AG09309 (cell line): ENCODE data around the gene TBC1D22A.

Source experiments
- DNase-seq: peaks from one replicate; pipeline ENCODE4 v3.0.0-alpha.2; 2010; ENCODE audit warnings: low read depth
- H3K4me3 ChIP-seq: 2 replicates; pipeline ENCODE4 v1.5.1; 2011; ENCODE audit warnings: mild to moderate bottlenecking, low read depth, low read length, moderate library complexity; ENCODE audit not compliant: control insufficient read depth
- TF ChIP-seq, protein P1 (sequence below): IDR thresholded peaks from 2 replicates; pipeline ENCODE4 v1.5.1; 2011; ENCODE audit warnings: mild to moderate bottlenecking, low read depth, low read length, inconsistent platforms; ENCODE audit not compliant: insufficient read depth, control insufficient read depth; ENCODE audit errors: missing control alignments

Gene TBC1D22A

GRCh38 chr22:46956498-46957215 lies 194.2 kb downstream of the TBC1D22A start:
- DNase-seq, result no peak
- TF ChIP-seq, protein P1, sequence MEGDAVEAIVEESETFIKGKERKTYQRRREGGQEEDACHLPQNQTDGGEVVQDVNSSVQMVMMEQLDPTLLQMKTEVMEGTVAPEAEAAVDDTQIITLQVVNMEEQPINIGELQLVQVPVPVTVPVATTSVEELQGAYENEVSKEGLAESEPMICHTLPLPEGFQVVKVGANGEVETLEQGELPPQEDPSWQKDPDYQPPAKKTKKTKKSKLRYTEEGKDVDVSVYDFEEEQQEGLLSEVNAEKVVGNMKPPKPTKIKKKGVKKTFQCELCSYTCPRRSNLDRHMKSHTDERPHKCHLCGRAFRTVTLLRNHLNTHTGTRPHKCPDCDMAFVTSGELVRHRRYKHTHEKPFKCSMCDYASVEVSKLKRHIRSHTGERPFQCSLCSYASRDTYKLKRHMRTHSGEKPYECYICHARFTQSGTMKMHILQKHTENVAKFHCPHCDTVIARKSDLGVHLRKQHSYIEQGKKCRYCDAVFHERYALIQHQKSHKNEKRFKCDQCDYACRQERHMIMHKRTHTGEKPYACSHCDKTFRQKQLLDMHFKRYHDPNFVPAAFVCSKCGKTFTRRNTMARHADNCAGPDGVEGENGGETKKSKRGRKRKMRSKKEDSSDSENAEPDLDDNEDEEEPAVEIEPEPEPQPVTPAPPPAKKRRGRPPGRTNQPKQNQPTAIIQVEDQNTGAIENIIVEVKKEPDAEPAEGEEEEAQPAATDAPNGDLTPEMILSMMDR, result no peak
- no peak overlapping the region for H3K4me3 ChIP-seq

GRCh38 chr22:46957521-46957920 lies 195.1 kb downstream of the TBC1D22A start:
- no peak for DNase-seq
- H3K4me3 ChIP-seq, result no peak overlapping the region
- TF ChIP-seq, protein P1, result no peak

- DNase-seq, result no peak
- TF ChIP-seq, protein P1, result no peak
- H3K4me3 ChIP-seq, result no peak overlapping the region
Observed at GRCh38 chr22:46958191-46958590, 195.7 kb downstream of the TBC1D22A start.

DNA sequence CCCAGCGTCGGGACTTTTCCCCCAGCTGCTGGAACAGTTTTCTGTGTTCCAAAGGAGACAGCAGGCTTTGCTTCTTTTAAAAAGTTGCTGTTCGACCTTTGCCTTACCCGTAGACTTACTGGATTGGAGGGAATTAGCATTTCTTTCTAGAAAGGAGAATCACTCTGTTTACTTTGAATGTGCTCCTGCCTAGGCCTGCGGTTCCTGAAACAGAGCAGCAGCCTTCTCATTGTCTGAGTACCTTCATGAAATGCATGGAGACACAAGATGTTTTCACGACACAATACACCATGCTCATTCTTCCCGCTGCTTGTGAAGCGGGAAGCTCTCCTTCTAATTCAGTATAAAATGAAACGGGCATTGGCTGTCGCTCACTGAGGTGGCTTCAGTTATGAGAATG lies 196.2 kb downstream of the TBC1D22A start:
- H3K4me3 ChIP-seq, result no peak overlapping the region
- TF ChIP-seq, protein P1, result no peak
- DNase-seq, result no peak

DNA sequence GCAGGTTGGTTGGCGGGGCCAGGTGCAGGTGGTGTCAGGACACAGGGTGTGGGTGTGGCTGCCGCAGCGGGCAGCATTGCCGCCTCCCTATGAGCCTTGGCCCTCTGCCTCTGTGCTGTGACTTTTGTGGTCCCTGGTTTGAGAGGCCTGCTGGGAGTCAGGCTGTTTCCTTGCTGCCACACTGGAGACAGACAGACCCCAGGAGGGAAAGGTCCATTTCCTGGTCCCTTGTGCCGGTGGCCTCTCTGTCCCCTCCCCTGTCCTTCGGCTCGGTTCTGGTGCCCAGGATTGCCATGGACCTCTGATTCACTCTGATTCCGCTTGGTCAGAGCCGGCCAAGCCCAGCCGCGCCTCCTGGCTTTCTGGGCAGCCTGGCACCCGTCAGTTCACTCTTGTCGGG lies 196.9 kb downstream of the TBC1D22A start:
- TF ChIP-seq, protein P1, result no peak
- H3K4me3 ChIP-seq, result no peak overlapping the region
- no peak for DNase-seq

DNA sequence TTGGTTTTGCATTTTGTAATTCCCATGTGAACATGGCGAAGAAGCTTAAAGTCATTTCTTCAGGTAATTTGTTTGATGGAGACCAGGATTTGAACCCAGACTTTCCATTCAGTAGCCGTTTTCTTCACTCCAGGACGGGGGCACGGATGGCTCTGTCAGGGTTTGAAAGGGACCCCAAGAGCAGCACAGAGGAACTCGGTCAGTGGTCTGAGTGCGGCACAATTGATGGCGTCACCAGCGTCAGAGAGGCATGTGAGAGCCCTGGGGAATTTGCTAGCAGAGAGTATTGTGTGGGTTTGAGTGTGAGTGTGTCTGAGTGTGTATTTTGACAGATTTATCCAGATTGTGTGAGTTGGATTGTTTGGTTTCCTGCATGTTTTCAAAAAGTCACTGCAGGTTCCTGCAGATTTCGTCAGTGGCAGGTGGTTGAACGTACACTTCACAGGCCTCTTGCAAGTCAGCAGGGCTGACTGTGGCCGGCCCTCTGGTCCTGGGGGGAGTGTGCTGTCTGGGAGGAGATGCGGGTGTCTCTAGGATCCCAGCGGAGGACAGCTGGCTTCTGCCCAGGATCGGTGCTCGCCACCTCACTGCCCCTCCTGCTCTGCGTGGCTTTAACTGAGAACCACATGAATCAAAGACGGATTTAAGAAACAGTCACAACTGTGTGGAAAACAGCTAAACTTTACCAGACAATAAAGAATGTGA lies 199.3 kb downstream of the TBC1D22A start:
- TF ChIP-seq, protein P1, result no peak

More for the DNA sequence above, 199.3 kb downstream of the TBC1D22A start:
- no peak overlapping the region for H3K4me3 ChIP-seq
- no peak for DNase-seq
